K562 (cell line): ENCODE data around the gene FARP1. TPM values are rescaled to one million over a fixed set of nuclear protein-coding genes. Genes with fewer than 3 reads are reported as not detected.

Source experiments
- CEBPG ChIP-seq, 3 experiments: fragments of 200-800 bp in 1 of 3; sonication (Bioruptor generic) in 1 of 3; sonication (generic) in 1 of 3; formaldehyde crosslinking in 1 of 3; IDR thresholded peaks in 2 of 3; conservative IDR thresholded peaks in 1 of 3; 2 replicates each; pipeline versions ENCODE4 v1.6.1 to v1.8.0; 2016 to 2022; ENCODE audit warnings: missing compliant biosample characterization in 2 of 3, missing genetic modification characterization in 2 of 3, mild to moderate bottlenecking in 1 of 3, missing genetic modification reagents in 1 of 3
- CREB5 ChIP-seq: fragments of 250-450 bp; sonication (Bioruptor Pico); IDR thresholded peaks from 2 replicates; pipeline ENCODE4 v1.5.0; 2020; ENCODE audit warnings: mild to moderate bottlenecking
- EP300 ChIP-seq: IDR thresholded peaks from 2 replicates; pipeline ENCODE4 v1.6.1; 2012; ENCODE audit warnings: low read length, improper control_type of control experiment
- ETV6 ChIP-seq, 3 experiments: fragments of 150-350 bp in 1 of 3; sonication (generic) in 1 of 3; formaldehyde crosslinking in 1 of 3; IDR thresholded peaks; 2 replicates each; pipeline versions ENCODE4 v1.6.1 to v1.8.0; 2014 to 2022; ENCODE audit warnings: borderline replicate concordance in 2 of 3, low read depth in 2 of 3, antibody characterized with exemption in 1 of 3, low read length in 1 of 3, mild to moderate bottlenecking in 1 of 3, missing genetic modification reagents in 1 of 3
- KHSRP ChIP-seq: fragments of 450-650 bp; IDR thresholded peaks from 2 replicates; pipeline ENCODE4 v1.6.1; 2017
- PCBP2 ChIP-seq: fragments of 200-400 bp; formaldehyde crosslinking; IDR thresholded peaks from 2 replicates; pipeline ENCODE4 v1.6.1; 2018; ENCODE audit warnings: low read length, low read depth, mild to moderate bottlenecking, moderate library complexity; ENCODE audit not compliant: poor library complexity, severe bottlenecking
- ZBTB17 ChIP-seq: fragments of 450-650 bp; formaldehyde crosslinking; IDR thresholded peaks from 2 replicates; pipeline ENCODE4 v1.4.0; 2020; ENCODE audit warnings: mild to moderate bottlenecking
- ZFP91 ChIP-seq: sonication (generic); formaldehyde crosslinking; IDR thresholded peaks from 2 replicates; pipeline ENCODE4 v1.8.0; 2022; ENCODE audit warnings: mild to moderate bottlenecking, missing genetic modification reagents
- ZNF445 ChIP-seq: fragments of 250-450 bp; sonication (Bioruptor Pico); IDR thresholded peaks from 2 replicates; pipeline ENCODE4 v1.4.0; 2020; ENCODE audit warnings: low read depth, mild to moderate bottlenecking, moderate library complexity
- polyA plus RNA-seq, 8 experiments: library from polyadenylated mRNA; depleted of rRNA in 4 of 8; stranded (reverse) in 5 of 8; unstranded in 3 of 8; fragments of >200 nt; fragmentation: Nextera tagmentation in 2 of 8; fragmentation: Illumina TruSeq in 1 of 8; extraction: Ambion mirVana in 2 of 8; extraction: Trizol in 1 of 8; gene quantifications; 2 replicates each; pipeline versions ENCODE4 v1.2.1 to v1.2.3, GENCODE V29; 2011 to 2014; ENCODE audit warnings: inconsistent platforms in 1 of 8, missing spikeins in 1 of 8
- total RNA-seq, 7 experiments: library from RNA; depleted of rRNA in 6 of 7; stranded (reverse); fragments of >200 nt in 6 of 7; fragmentation: Illumina TruSeq in 2 of 7; extraction: Trizol in 2 of 7; gene quantifications; 2 replicates each; pipeline versions ENCODE4 v1.2.1 to v1.2.3, GENCODE V29; 2011 to 2021; ENCODE audit warnings: low replicate concordance in 1 of 7
- TF ChIP-seq, protein P1 (sequence below): fragments of 250-450 bp; sonication (Bioruptor Pico); IDR thresholded peaks from 2 replicates; pipeline ENCODE4 v1.4.0; 2020; ENCODE audit warnings: mild to moderate bottlenecking, moderate library complexity

FARP1 gene
- total and polyA plus RNA-seq, 9 of the 15 experiments (the other 6 are each of a cell fraction or from before 2014, with no cell fraction given): 0.03 to 0.29 (median 0.05) TPM; not detected in 3

GRCh38 chr13:98324105-98324504 is 181.2 kb downstream of the FARP1 start (continued):
- no peak for TF ChIP-seq ZFP91 (CRISPR knock-in tag)
- TF ChIP-seq ZNF445 (CRISPR knock-in tag): no peak
- no peak for TF ChIP-seq CEBPG (CRISPR knock-in tag; IDR thresholded peaks at IDR 0.05)
- no peak for TF ChIP-seq CEBPG (tag; conservative IDR thresholded peaks at IDR 0.05 in 1 of 2, IDR thresholded peaks at IDR 0.05 in 1 of 2)
- no peak for TF ChIP-seq CREB5
- no peak for TF ChIP-seq ETV6 (IDR thresholded peaks at IDR 0.05; ENCODE audit: borderline replicate concordance in 1 of 2, low read depth in 2 of 2, low read length in 1 of 2)
- TF ChIP-seq ETV6 (CRISPR knock-in tag; IDR thresholded peaks at IDR 0.05; ENCODE audit: borderline replicate concordance): no peak
- TF ChIP-seq ZBTB17 (CRISPR knock-in tag): no peak
- no peak for TF ChIP-seq PCBP2
- TF ChIP-seq, protein P1, sequence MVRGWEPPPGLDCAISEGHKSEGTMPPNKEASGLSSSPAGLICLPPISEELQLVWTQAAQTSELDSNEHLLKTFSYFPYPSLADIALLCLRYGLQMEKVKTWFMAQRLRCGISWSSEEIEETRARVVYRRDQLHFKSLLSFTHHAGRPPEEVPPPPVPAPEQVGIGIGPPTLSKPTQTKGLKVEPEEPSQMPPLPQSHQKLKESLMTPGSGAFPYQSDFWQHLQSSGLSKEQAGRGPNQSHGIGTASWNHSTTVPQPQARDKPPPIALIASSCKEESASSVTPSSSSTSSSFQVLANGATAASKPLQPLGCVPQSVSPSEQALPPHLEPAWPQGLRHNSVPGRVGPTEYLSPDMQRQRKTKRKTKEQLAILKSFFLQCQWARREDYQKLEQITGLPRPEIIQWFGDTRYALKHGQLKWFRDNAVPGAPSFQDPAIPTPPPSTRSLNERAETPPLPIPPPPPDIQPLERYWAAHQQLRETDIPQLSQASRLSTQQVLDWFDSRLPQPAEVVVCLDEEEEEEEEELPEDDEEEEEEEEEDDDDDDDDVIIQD (CRISPR knock-in tag): no peak
- TF ChIP-seq KHSRP: no peak
- no peak for TF ChIP-seq EP300
